GM19025 (cell line): ENCODE measurements around the gene MACF1.

Experiments used
- ATAC-seq: cut with Tn5 transposase; IDR thresholded peaks from one replicate; pipeline ENCODE4 v1.9.1; 2021; ENCODE audit warnings: mild to moderate bottlenecking, low read depth, moderate library complexity; ENCODE audit not compliant: unreplicated experiment

The MACF1 gene

DNA sequence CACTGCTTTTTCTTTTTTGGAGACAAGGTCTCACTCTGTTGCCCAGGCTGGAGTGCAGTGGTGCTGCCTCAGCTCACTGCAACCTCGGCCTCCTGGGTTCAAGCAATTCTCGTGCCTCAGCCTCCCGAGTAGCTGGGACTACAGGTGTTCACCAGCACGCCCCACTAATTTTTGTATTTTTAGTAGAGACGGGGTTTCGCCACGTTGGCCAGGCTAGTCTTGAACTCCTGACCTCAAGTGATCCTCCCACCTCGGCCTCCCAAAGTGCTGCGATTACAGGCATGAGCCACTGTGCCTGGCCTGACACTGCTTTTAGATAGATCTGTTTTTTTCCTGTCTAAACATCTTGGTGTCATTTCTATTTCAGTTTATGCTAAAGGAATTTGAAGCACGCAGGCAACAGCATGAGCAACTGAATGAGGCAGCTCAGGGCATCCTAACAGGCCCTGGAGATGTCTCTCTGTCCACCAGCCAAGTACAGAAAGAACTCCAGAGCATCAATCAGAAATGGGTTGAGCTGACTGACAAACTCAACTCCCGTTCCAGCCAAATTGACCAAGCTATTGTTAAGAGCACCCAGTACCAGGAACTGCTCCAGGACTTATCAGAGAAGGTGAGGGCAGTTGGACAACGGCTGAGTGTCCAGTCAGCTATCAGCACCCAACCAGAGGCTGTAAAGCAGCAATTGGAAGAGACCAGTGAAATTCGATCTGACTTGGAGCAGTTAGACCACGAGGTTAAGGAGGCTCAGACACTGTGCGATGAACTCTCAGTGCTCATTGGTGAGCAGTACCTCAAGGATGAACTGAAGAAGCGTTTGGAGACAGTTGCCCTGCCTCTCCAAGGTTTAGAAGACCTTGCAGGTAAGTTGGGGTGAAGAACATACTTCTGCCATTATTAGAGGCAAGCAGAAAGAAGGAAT is 180.8 kb downstream of the MACF1 start:
- no peak for ATAC-seq

DNA sequence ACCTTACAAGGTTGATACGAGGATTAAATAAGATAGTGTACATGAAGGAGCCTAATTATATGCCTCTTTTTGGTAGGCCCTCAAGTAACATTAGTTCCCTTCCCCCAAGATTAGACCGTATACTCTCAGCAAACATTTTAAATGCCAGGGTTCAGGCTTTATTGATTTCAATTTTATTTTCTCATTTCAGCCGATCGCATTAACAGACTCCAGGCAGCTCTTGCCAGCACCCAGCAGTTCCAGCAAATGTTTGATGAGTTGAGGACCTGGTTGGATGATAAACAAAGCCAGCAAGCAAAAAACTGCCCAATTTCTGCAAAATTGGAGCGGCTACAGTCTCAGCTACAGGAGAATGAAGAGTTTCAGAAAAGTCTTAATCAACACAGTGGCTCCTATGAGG is 182.5 kb downstream of the MACF1 start:
- ATAC-seq, result no peak

DNA sequence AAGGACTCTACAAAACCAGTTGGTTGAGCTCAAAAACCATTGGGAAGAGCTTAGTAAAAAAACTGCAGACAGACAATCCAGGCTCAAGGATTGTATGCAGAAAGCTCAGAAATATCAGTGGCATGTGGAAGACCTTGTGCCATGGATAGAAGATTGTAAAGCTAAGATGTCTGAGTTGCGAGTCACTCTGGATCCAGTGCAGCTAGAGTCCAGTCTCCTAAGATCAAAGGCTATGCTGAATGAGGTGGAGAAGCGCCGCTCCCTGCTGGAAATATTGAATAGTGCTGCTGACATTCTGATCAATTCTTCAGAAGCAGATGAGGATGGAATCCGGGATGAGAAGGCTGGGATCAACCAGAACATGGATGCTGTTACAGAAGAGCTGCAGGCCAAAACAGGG is 183.0 kb downstream of the MACF1 start:
- ATAC-seq, result no peak

DNA sequence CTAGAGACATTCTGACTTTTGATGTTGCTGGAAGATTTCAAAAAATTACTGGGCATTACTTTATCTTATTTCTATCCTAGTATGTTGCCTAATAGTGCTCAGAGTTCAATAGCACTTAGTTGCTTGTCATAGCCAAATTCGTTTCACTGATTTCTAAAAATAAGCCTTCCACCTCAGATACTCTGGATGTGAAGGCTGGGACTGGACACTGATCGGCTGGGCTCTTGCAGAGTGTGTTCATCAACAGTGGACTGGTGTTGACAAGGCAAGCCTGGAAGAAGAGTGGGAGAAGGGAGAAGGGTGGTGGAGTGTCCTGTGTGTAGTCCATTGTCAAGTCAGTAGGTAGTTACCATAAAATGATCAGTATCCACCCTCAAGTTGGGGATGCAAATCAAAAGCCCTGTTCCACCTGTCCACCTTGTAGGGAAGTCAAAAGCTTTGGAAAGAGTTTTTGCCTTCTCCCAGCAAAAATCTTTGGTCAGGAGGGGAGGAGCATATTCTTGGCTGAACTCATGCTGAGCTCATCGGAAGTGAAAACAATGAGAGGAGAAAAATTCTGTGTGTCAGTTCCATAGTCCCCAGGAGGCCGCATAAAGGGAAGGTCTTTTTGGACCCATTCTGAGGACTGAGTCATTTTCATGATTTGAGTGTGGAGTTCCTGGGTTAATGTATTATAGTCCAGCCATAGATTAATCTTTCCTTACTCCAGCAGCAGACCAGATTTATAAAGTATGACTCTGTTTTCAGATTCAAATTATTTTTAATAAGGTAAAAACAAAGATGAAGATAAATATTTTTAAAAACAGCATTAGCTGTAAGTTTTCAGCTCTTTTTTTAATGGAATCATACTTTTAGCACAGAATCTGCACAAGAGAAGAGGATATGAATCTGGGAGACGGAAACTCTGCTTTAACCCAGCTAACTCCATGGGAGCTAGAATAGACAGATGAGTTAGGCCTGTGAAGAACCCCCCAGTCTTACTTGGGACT is 187.5 kb downstream of the MACF1 start:
- ATAC-seq, result no peak

DNA sequence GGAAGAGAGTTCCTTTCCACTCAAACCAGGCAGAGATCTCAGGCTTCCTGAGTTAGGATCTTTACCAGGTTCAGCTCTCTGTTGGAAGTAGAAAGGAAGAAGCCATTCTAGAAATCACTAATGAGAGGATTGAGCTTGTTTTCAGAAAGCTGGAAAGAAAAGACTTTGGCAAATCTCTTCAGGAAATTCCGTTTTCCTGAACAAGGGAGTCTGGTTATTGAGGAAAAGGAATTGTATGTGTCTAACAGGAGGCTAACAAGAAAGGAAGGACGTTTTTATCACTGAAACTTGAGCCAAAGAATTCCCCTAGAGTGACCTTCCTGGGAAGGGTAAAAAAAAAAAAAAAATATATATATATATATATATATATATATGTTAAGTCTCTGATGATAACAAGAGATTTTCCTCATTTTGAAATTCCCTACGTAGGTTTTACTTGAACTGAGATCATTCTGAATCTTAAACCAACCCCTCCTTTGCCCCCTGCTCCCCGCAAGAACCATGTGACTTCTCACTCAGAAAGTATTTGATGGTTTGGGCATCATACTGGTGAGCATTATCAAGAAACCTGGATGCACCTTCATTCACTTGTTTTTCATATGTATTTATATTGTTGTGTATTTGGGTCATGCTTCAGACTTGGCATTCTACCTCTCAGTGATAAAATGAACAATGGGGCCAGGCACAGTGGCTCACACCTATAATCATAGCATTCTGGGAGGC is 188.5 kb downstream of the MACF1 start:
- ATAC-seq, result no peak

DNA sequence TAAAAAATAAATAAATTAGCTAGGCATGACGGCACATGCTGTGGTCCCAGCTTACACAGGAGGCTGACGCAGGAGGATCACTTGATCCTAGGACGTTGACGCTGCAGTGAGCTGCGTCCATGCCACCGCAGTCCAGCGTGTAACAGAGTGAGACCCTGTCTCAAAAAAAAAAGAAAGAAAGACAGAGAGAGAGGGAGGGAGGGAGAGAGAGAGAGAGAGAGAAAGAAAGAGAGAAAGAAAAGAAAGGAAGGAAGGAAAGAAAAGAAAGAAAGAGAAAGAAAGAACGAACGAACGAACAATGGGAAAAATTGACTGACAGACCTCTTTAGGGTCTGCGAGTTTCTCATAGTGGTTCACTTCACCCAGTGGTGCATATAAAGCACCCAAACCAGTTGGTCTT is 189.2 kb downstream of the MACF1 start:
- no peak for ATAC-seq

DNA sequence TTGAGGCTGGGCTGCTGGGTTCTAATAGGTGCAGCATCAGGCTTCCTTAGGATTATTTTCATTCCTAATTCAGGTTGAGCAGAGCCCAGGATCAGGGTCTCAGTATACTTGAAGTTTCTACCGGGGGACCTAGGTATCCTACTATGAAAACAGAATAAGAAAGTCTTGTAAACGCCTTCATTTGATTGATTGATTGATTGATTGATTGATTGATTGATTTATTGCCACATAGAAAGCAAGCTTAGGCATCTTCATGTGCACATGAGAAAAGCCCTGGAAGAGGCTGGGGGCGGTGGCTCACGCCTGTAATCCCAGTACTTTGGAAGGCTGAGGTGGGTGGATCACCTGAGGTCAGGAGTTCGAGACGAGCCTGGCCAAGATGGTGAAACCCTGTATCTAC is 189.6 kb downstream of the MACF1 start:
- no peak for ATAC-seq

DNA sequence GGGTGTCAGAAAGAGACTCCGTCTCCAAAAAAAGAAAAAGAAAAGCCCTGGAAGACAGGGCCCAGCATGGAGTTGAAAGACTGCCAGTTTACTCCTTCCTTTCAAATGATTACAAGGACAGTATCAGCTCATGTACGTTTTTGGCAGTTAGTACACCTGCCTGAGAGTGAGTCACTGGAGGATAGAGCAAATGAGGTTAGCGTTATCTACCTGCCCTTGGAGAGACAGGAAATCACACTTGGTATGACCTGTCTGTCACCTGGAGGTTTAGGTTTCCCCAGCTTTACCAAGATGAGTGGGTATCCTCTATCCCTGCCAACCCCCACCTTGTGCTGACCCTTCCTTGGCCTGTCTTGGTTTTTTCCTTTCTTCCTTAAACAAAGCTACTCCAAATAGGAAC is 190.1 kb downstream of the MACF1 start:
- no peak for ATAC-seq

DNA sequence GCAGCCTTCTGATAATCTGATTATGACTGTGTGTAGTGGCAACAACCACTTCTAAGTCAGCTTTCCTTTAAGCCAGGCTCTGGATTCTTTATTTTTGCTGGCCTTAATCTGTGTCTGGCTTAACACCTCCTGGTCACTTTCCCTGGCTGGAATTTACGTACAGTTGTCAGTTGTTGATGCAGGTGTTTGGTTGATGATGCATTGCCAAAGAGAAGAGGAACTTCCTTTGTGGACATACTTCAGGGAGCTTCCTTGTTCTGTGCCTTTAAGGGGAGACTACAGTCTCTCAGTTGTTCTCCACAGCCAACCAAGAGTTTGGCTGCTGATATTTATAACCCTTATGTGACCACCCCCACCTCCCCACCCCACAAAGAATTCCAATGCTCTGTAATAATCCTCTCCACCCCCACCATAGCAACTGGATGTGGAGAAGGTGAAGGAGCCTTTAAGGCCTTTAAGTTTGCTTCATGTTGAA is 190.9 kb downstream of the MACF1 start:
- ATAC-seq, result no peak

DNA sequence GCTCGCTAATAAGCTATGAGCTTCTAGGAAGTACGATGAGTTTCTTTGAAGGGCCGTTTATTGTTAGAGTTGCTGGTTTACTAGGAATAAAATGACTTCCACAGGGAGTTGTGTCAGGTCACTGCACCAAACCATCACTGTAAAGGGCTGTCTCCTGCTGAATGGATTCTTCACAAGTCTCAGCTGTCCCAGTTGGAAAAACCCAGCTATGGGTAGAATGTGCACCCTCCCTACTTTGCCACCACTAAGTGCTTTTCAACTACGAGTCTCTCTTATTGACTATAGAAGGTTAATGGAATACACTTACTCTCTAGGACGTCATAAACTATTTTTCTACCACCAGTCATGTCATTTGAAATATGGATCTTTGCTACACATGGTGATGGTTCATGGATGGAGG is 192.2 kb downstream of the MACF1 start:
- no peak for ATAC-seq

DNA sequence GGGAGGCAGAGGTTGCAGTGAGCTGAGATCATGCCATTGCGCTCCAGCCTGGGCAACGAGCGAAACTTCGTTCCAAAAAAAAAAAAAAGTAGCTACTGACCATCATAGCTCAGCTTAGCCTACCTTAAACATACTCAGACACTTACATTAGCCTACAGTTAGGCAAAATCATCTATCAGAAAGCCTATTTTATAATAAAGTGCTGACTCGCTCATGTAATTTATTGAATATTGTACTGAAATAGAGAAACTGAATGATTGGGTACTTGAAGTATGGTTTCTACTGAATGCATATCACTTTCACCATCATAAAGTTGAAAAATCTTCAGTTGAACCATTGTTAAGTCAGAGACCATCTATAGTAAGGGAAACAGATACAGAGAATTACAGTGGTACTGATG is 193.0 kb downstream of the MACF1 start:
- ATAC-seq, result no peak

DNA sequence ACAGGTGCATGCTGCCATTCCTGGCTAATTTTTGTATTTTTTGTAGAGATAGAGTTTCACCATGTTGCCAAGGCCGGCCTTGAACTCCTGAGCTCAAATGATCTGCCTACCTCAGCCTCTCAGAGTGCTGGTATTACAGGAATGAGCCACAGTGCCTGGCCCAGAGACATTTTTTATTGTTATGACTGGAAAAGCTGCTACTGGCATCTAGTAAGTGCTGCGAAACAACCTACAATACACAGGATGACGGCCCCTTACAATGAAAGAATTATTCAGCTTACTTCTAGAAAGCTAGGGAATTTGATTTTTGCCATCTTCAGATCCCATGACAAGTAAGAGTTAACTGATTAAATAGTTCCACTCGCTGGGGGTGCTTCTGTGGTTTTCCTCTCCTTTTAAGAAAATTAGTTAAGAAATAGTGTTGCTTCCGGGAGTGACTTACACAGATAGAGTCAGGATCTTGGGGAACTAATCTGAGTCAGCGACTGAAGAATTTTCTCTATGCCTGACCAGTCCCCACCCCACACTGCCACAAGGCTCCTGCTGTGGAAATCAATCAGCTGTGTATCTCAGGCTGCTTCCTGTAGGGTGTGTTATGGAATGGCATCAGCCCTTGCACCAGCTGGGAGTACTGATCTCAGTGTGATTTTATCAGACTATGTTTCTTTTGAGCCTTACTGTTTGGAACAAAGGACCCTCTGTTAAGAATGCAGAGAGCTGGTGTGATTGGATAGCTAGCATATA is 194.0 kb downstream of the MACF1 start:
- ATAC-seq, result no peak

DNA sequence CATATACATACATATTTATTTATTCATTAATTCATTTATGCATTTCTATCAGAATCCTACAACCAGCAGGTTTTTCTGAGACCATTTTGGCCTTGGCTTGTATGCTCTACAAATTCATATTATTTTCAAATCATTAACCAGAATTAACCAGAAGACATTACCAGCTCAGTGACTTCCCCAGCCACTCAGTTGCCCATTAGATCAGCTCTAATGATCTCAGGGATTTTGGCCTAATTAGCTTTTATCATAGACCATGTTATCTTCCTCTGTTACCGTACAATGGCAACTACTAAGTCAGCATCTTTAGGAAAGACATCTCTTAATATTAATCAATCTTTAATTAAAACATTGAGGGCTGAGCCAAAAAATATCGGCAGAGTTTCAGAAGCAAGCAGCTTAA is 196.6 kb downstream of the MACF1 start:
- ATAC-seq, result no peak

DNA sequence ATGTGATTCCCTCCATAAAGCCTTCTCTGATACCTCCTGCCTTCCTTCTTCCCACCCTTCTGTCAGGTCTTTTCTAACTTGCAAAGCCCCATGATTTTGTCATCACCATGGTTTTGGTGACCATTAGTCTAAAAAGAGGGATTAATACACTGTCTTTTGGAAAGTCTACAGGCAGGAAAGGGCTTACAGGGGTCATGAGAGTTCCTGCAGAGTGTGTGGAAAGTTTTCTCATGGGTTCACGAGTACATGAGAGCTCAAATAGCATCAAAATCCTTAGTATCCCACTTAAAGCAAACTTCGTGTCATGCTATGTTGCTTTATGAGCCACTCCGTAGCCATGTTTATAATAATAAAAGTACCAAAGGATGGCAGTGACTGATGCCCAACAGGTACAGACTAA is 200.4 kb downstream of the MACF1 start:
- ATAC-seq, result no peak

DNA sequence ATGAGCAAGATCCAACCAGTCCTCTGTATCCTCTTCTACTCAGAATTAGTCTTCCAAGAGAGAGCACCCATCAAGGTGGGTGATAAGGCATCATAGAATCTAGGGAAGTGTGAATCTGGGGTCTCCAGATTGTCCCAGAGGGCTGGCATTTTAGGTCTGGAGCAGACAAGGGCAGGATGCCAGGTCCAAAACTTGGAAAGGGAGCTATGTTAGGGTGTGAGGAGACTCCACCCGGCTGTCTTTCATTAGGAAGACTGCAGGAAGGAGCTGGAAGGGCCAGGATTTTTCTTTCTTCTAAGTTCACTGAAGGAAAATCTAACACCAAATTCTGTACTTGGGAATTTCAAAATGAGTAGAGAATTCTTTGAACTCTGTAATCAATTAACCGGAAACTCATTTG is 200.9 kb downstream of the MACF1 start:
- no peak for ATAC-seq

DNA sequence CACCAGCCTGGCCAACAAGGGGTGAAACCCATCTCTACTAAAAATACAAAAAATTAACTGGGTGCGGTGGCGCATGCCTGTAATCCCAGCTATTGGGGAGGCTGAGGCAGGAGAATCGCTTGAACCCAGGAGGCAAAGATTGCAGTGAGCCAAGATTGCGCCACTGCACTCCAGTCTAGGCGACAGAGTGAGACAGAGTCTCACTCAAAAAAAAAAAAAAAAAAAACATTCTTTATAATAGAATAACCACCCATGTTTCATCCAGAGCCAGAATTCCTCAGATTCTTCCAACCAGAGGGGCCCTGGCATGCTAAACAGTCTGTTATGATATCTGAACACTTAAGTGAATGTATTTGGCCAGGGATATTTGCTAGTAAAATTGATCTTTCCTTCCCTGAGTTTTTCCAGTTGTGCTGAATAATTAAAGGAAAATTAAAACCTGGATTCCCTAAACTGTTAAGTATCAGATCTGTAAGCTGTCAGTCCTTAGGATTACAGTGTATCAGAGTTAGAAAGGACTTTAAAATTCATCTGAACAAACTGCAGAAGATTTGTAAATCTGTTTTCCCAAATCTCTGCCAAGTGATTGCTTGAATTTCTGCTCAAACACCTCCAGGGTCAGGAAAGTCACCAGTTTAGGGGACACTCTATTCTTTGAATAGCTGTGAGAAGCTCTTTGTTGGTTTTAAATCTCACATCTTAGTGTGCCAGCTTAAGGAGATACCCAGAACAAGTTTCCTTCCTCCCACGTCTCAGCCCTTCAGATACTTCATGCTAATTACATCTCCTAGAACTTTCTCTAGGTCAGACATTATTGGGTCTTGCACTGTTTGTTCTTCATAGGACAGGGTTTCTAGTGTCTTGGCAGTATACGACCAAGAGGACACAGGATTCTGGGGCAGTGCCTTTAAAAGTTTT is 202.3 kb downstream of the MACF1 start:
- ATAC-seq, result no peak

DNA sequence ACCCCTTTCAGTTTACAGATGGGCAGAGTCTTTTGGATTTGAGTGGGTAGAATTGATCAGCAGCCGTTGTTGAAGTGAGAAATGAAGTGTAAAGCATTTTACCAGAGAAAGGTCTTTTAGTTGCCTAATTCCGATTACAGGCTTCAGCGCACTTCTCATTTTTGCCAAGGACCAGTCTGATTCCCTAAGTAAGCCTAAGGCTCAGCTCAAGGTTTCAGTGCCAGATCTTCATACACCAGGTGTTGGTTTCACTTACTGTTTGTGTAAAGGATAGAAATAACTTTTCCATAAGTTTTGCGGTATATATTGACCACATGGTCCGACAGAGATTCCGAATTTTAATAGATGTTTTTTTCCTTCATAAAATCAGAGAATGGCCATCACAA is 203.0 kb downstream of the MACF1 start:
- ATAC-seq, result no peak

DNA sequence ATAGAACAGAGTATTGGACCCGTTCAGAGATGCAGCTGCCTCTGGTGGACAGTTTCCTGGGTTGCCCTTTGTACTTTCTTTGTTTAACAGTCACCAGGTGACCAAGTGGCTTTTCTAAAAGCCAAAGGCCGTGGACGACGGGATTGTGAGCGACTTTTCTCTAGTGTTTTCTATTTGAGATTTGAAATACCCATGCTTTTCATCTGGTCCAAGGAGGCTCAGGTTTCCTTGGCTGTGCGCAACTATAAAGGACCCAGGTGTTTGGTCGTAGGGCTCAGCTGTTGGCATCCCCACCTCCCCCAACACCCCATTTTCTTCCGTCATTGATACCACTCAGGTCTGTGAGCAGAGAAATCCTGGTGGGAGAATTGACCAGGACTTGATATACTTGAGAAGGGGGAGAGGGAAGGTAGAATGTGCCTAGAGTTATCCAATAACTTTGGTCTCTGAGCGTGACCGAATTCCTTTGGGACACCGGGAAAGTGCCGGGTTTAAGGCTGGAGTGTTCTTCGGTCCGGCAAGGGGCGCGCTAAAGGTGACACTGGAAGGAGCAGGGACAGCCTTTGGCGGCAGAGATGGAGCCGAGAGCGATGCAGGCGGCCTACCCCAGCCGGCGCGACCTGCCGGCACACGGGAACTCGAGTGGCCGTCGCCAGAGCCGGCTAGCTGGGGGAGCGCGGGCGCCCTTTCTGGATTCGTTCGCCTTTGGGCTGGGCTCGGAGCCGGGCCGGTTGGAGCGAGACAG is 203.6 kb downstream of the MACF1 start:
- ATAC-seq, result no peak
